IMR-90 (cell line): ENCODE data around the gene CELF6. TPM values are rescaled to one million over a fixed set of nuclear protein-coding genes. Genes with fewer than 3 reads are reported as not detected.

Experiments
- ATAC-seq: fragments of 200-7000 bp; cut with Tn5 transposase; 2 replicates; pipeline ENCODE4 v1.9.1; 2020; ENCODE audit warnings: low read depth, mild to moderate bottlenecking, moderate library complexity
- BruUV-seq: library from RNA; stranded (reverse); fragments of 400-500 nt; replicated peaks from 2 replicates; lab custom pipeline; 2021; lab: Mats Ljungman, UMichigan
- CTCF ChIA-PET: fragments of 300-600 bp; formaldehyde crosslinking; extraction: SDS; loops from one replicate; lab custom pipeline; 2021; ENCODE audit warnings: antibody characterized with exemption; lab: Yijun Ruan, JAX
- POLR2A ChIA-PET: fragments of 300-600 bp; sonication (Branson Sonifier 250); formaldehyde crosslinking; loops from one replicate; lab custom pipeline; 2022; ENCODE audit warnings: antibody characterized with exemption; ENCODE audit not compliant: unreplicated experiment; lab: Charles Lee
- DNase-seq: peaks from one replicate; pipeline ENCODE4 v3.0.0; 2013
- H2AFZ ChIP-seq: replicated peaks from 2 replicates; pipeline ENCODE3; 2013; ENCODE audit warnings: low read length, mild to moderate bottlenecking; ENCODE audit not compliant: poor library complexity
- H2AK5ac ChIP-seq: 2 replicates; pipeline ENCODE4 v1.6.1; 2013; ENCODE audit warnings: low read depth, low read length, inconsistent platforms
- H2AK9ac ChIP-seq: replicated peaks from 2 replicates; pipeline ENCODE3; 2013; ENCODE audit warnings: mild to moderate bottlenecking, low read depth, low read length, moderate library complexity; ENCODE audit not compliant: poor library complexity
- H2BK120ac ChIP-seq: 2 replicates; pipeline ENCODE4 v1.6.1; 2013; ENCODE audit warnings: low read depth, low read length, inconsistent platforms
- H2BK15ac ChIP-seq: 3 replicates; pipeline ENCODE4 v1.6.1; 2013; ENCODE audit warnings: low read depth, low read length, inconsistent platforms
- H2BK20ac ChIP-seq: 2 replicates; pipeline ENCODE4 v1.6.1; 2013; ENCODE audit warnings: low read depth, mild to moderate bottlenecking, inconsistent platforms, low read length, moderate library complexity
- H2BK5ac ChIP-seq: 2 replicates; pipeline ENCODE4 v1.6.1; 2013; ENCODE audit warnings: mild to moderate bottlenecking, low read depth, low read length, inconsistent platforms; ENCODE audit not compliant: poor library complexity, severe bottlenecking
- H3K14ac ChIP-seq: replicated peaks from 2 replicates; pipeline ENCODE4 v1.6.1; 2013; ENCODE audit warnings: low read depth, low read length, inconsistent platforms
- H3K18ac ChIP-seq: 2 replicates; pipeline ENCODE4 v1.6.1; 2013; ENCODE audit warnings: low read depth, low read length, control low read depth
- H3K23ac ChIP-seq: 2 replicates; pipeline ENCODE4 v1.6.1; 2013; ENCODE audit warnings: low read depth, low read length, inconsistent platforms
- H3K27ac ChIP-seq: 2 replicates; pipeline ENCODE4 v1.5.1; 2013; ENCODE audit warnings: mild to moderate bottlenecking, control low read depth, low read length; ENCODE audit not compliant: insufficient read depth
- H3K27me3 ChIP-seq: 2 replicates; pipeline ENCODE4 v1.6.1; 2013; ENCODE audit warnings: low read length; ENCODE audit not compliant: control insufficient read depth, insufficient read depth
- H3K36me3 ChIP-seq: 2 replicates; pipeline ENCODE4 v1.6.1; 2013; ENCODE audit warnings: low read length, mixed read lengths; ENCODE audit not compliant: control insufficient read depth, insufficient read depth
- H3K4ac ChIP-seq: 2 replicates; pipeline ENCODE4 v1.6.1; 2013; ENCODE audit warnings: low read depth, low read length, inconsistent platforms
- H3K4me1 ChIP-seq: 2 replicates; pipeline ENCODE4 v1.6.1; 2013; ENCODE audit warnings: low read length, mixed read lengths; ENCODE audit not compliant: control insufficient read depth, insufficient read depth
- H3K4me2 ChIP-seq: 2 replicates; pipeline ENCODE4 v1.6.1; 2013; ENCODE audit warnings: low read depth, mild to moderate bottlenecking, control low read depth, low read length, moderate library complexity
- H3K4me3 ChIP-seq: 2 replicates; pipeline ENCODE4 v1.5.1; 2013; ENCODE audit warnings: low read depth, mild to moderate bottlenecking, control low read depth, low read length, moderate library complexity; ENCODE audit not compliant: insufficient read depth
- H3K56ac ChIP-seq: 2 replicates; pipeline ENCODE4 v1.6.1; 2013; ENCODE audit warnings: low read length, inconsistent platforms; ENCODE audit not compliant: insufficient read depth; ENCODE audit errors: extremely low read depth
- H3K79me1 ChIP-seq, 2 experiments: 2 replicates each; pipeline ENCODE4 v1.6.1; 2013; ENCODE audit warnings: low read length in 2 of 2, inconsistent platforms in 1 of 2, low read depth in 1 of 2
- H3K9ac ChIP-seq: 2 replicates; pipeline ENCODE4 v1.6.1; 2013; ENCODE audit warnings: low read depth, low read length, control low read depth
- H3K9me1 ChIP-seq: 2 replicates; pipeline ENCODE4 v1.6.1; 2013; ENCODE audit warnings: low read length, inconsistent platforms; ENCODE audit not compliant: insufficient read depth
- H3K9me3 ChIP-seq: 2 replicates; pipeline ENCODE4 v1.6.1; 2013; ENCODE audit warnings: low read length; ENCODE audit not compliant: control insufficient read depth, insufficient read depth
- H4K20me1 ChIP-seq: 2 replicates; pipeline ENCODE4 v1.6.1; 2013; ENCODE audit warnings: low read length, inconsistent platforms; ENCODE audit not compliant: insufficient read depth
- H4K5ac ChIP-seq: 2 replicates; pipeline ENCODE4 v1.6.1; 2013; ENCODE audit warnings: mild to moderate bottlenecking, low read depth, low read length, control low read depth
- H4K8ac ChIP-seq, 2 experiments: 2 replicates each; pipeline ENCODE4 v1.6.1; 2013; ENCODE audit warnings: low read depth in 2 of 2, low read length in 2 of 2, control low read depth in 1 of 2, inconsistent platforms in 1 of 2
- H4K91ac ChIP-seq: 2 replicates; pipeline ENCODE4 v1.6.1; 2013; ENCODE audit warnings: low read depth, low read length, inconsistent platforms; ENCODE audit not compliant: insufficient read depth
- CEBPB ChIP-seq: IDR thresholded peaks from 2 replicates; pipeline ENCODE4 v1.6.1; 2012; ENCODE audit warnings: low read depth, low read length, improper control_type of control experiment
- CHD1 ChIP-seq: IDR thresholded peaks from 2 replicates; pipeline ENCODE4 v1.6.1; 2012; ENCODE audit warnings: low read depth, low read length, improper control_type of control experiment
- FOS ChIP-seq: fragments of 150-350 bp; IDR thresholded peaks from 2 replicates; pipeline ENCODE4 v1.6.1; 2016; ENCODE audit warnings: low read depth, low read length
- MAFK ChIP-seq: IDR thresholded peaks from 2 replicates; pipeline ENCODE4 v1.6.1; 2012; ENCODE audit warnings: low read depth, low read length, improper control_type of control experiment
- MAZ ChIP-seq: IDR thresholded peaks from 2 replicates; pipeline ENCODE4 v1.6.1; 2012; ENCODE audit warnings: low read depth, mild to moderate bottlenecking, low read length, improper control_type of control experiment, moderate library complexity, borderline replicate concordance
- MXI1 ChIP-seq: IDR thresholded peaks from 2 replicates; pipeline ENCODE4 v1.6.1; 2012; ENCODE audit warnings: low read depth, mild to moderate bottlenecking, low read length, moderate library complexity, borderline replicate concordance
- POLR2A ChIP-seq: IDR thresholded peaks from 2 replicates; pipeline ENCODE4 v1.6.1; 2012; ENCODE audit warnings: mild to moderate bottlenecking, low read depth, low read length
- RAD21 ChIP-seq: IDR thresholded peaks from 2 replicates; pipeline ENCODE4 v1.6.1; 2012; ENCODE audit warnings: low read length, improper control_type of control experiment
- RCOR1 ChIP-seq: IDR thresholded peaks from 2 replicates; pipeline ENCODE4 v1.6.1; 2012; ENCODE audit warnings: mild to moderate bottlenecking, low read length, improper control_type of control experiment; ENCODE audit not compliant: insufficient replicate concordance
- RFX5 ChIP-seq: IDR thresholded peaks from 2 replicates; pipeline ENCODE4 v1.8.0; 2012; ENCODE audit warnings: low read depth, mild to moderate bottlenecking, low read length, moderate library complexity
- WGBS, 2 experiments: methylation state at CpG; one replicate each; pipeline versions ENCODE4 v1.1.5 to v1.1.7; 2013; ENCODE audit warnings: missing lambda C conversion rate in 2 of 2; ENCODE audit not compliant: insufficient read length in 1 of 2; ENCODE audit errors: extremely low coverage in 2 of 2; 5-methylcytosine and 5-hydroxymethylcytosine counted together
- dilution Hi-C: fragments of 300-500 bp; cut with HindIII; formaldehyde crosslinking; loops from one replicate; pipeline ENCODE4 v1.14.3; 2018; ENCODE audit warnings: low sequenced_read_pairs; ENCODE audit not compliant: unreplicated experiment
- in situ Hi-C: fragments of 300-500 bp; cut with MboI; formaldehyde crosslinking; loops from 3 replicates; pipeline ENCODE4 v1.14.3; 2019; ENCODE audit warnings: low sequenced_read_pairs, inconsistent platforms, mixed read lengths
- intact Hi-C: fragments of 100-400 bp; cut with micrococcal nuclease; formaldehyde crosslinking; loops from 2 replicates; pipeline ENCODE4 v1.10.0; 2022
- polyA plus RNA-seq, 3 experiments: library from polyadenylated mRNA; depleted of rRNA; stranded (reverse); fragments of >200 nt; gene quantifications; 2 replicates each; pipeline ENCODE4 v1.2.3, GENCODE V29; 2012; ENCODE audit warnings: low replicate concordance in 1 of 3
- total RNA-seq: library from RNA; depleted of rRNA; stranded (reverse); fragments of >200 nt; gene quantifications from 2 replicates; pipeline ENCODE4 v1.2.3, GENCODE V29; 2012
- TF ChIP-seq, protein P1 (sequence below): conservative IDR thresholded peaks from 2 replicates; pipeline ENCODE4 v1.5.1; 2012; ENCODE audit warnings: mild to moderate bottlenecking, low read depth, low read length, improper control_type of control experiment
- TF ChIP-seq, protein P2 (sequence below): fragments of 150-350 bp; IDR thresholded peaks from 2 replicates; pipeline ENCODE4 v1.6.1; 2017; ENCODE audit warnings: mild to moderate bottlenecking, antibody characterized with exemption, low read length, low read depth
- TF ChIP-seq, protein P3 (sequence below): fragments of 150-350 bp; IDR thresholded peaks from 2 replicates; pipeline ENCODE4 v1.6.1; 2016; ENCODE audit warnings: low read depth, mild to moderate bottlenecking, low read length, moderate library complexity, borderline replicate concordance

Gene CELF6
- total and polyA plus RNA-seq, 2 of the 4 experiments (the other 2 are of a cell fraction), result 0.07 TPM; not detected in 1

DNA sequence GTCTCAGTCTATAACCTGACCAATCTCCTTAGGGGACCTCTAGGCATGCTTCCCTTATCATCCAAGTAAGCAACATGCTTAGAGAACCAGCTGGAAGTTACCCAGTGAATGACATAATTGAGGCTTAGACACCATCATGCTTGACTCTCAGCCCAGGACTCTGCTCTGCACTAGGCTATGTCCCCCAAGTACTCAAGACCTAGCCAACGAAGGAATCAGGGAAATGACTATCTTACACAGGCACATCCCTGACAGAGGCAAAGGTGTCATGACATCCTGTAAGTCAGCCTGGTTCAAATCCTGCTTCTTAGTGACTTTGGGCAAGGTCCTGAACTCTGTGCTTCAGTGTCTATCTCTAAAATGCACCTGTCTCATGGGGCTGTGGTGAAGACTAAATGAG, 24.6 kb upstream of the CELF6 start:
- Histone ChIP-seq H3K4me1 (no peaks in the 10 kb centered on the region), H3K14ac (no peak overlapping the region), H3K9me1 (no peaks in the 10 kb centered on the region; the same call in none of the 2 replicates), H4K91ac (no peak overlapping the region), H3K56ac (no peak overlapping the region), H2AK9ac (no peak overlapping the region), H2BK5ac (no peak overlapping the region), H3K79me1 (no peaks in the 10 kb centered on the region), H4K5ac (no peak overlapping the region), H3K23ac (no peak overlapping the region), H3K27me3 (no peaks in the 10 kb centered on the region), H3K27ac (no peak overlapping the region), H3K18ac (no peak overlapping the region), H3K4me3 (no peak overlapping the region), H4K8ac (no peak overlapping the region), H3K9me3 (no peaks in the 10 kb centered on the region), H3K4ac (no peak overlapping the region), H3K36me3 (peaks cover 51% of the 10 kb centered on the region), H3K9ac (no peak overlapping the region), H3K4me2 (no peak overlapping the region), H4K20me1 (peaks cover 7% of the 10 kb centered on the region; the same call in 1 of the 2 replicates), H2BK120ac (no peak overlapping the region), H2BK15ac (no peak overlapping the region), H2AK5ac (no peak overlapping the region), H2AFZ (no peak overlapping the region), H2BK20ac (no peak overlapping the region)
- WGBS, 2 experiments, result 100% methylated on average over 1 of the region's 1 CpG; no CpG with 5 or more reads in 1 of the 2 experiments
- no peak for ATAC-seq
- ChIA-PET POLR2A (no interaction called here), CTCF (no interaction called here)
- no peak for DNase-seq
- in situ Hi-C loops, result no loop called here
- intact Hi-C loops, result no loop called here
- TF ChIP-seq FOS, result no peak
- TF ChIP-seq, protein P1, sequence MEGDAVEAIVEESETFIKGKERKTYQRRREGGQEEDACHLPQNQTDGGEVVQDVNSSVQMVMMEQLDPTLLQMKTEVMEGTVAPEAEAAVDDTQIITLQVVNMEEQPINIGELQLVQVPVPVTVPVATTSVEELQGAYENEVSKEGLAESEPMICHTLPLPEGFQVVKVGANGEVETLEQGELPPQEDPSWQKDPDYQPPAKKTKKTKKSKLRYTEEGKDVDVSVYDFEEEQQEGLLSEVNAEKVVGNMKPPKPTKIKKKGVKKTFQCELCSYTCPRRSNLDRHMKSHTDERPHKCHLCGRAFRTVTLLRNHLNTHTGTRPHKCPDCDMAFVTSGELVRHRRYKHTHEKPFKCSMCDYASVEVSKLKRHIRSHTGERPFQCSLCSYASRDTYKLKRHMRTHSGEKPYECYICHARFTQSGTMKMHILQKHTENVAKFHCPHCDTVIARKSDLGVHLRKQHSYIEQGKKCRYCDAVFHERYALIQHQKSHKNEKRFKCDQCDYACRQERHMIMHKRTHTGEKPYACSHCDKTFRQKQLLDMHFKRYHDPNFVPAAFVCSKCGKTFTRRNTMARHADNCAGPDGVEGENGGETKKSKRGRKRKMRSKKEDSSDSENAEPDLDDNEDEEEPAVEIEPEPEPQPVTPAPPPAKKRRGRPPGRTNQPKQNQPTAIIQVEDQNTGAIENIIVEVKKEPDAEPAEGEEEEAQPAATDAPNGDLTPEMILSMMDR, result no peak
- TF ChIP-seq RFX5, result no peak
- TF ChIP-seq RCOR1, result no peak
- no peak for TF ChIP-seq MAFK
- no peak for TF ChIP-seq MXI1
- no peak for TF ChIP-seq CHD1
- TF ChIP-seq, protein P2, sequence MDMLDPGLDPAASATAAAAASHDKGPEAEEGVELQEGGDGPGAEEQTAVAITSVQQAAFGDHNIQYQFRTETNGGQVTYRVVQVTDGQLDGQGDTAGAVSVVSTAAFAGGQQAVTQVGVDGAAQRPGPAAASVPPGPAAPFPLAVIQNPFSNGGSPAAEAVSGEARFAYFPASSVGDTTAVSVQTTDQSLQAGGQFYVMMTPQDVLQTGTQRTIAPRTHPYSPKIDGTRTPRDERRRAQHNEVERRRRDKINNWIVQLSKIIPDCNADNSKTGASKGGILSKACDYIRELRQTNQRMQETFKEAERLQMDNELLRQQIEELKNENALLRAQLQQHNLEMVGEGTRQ, result no peak
- TF ChIP-seq, protein P3, sequence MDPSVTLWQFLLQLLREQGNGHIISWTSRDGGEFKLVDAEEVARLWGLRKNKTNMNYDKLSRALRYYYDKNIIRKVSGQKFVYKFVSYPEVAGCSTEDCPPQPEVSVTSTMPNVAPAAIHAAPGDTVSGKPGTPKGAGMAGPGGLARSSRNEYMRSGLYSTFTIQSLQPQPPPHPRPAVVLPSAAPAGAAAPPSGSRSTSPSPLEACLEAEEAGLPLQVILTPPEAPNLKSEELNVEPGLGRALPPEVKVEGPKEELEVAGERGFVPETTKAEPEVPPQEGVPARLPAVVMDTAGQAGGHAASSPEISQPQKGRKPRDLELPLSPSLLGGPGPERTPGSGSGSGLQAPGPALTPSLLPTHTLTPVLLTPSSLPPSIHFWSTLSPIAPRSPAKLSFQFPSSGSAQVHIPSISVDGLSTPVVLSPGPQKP, result no peak
- no peak for TF ChIP-seq RAD21
- no peak for TF ChIP-seq MAZ
- no peak for TF ChIP-seq POLR2A
- no peak for TF ChIP-seq CEBPB
- BruUV-seq, result no TSS peak
- dilution Hi-C loops, result no loop called here
